HEK293 (cell line): ENCODE measurements around the gene UBAP1L.

Experiments
- CTCF ChIP-seq: fragments of 450-650 bp; formaldehyde crosslinking; IDR thresholded peaks from 2 replicates; pipeline ENCODE4 v1.5.1; 2016; ENCODE audit warnings: missing biosample characterization, missing genetic modification characterization
- HOXA7 ChIP-seq: sonication (generic); formaldehyde crosslinking; IDR thresholded peaks from 2 replicates; pipeline ENCODE4 v1.8.1; 2022; ENCODE audit warnings: missing genetic modification reagents, borderline replicate concordance
- KLF10 ChIP-seq: fragments of 450-650 bp; IDR thresholded peaks from 2 replicates; pipeline ENCODE4 v1.5.1; 2018; ENCODE audit warnings: missing biosample characterization, mild to moderate bottlenecking, missing genetic modification characterization
- SCRT1 ChIP-seq: fragments of 450-650 bp; formaldehyde crosslinking; IDR thresholded peaks from 2 replicates; pipeline ENCODE4 v1.5.1; 2016; ENCODE audit warnings: missing biosample characterization, missing genetic modification characterization, borderline replicate concordance
- ZBTB10 ChIP-seq: fragments of 450-650 bp; formaldehyde crosslinking; IDR thresholded peaks from 2 replicates; pipeline ENCODE4 v1.5.1; 2016; ENCODE audit warnings: missing biosample characterization, missing genetic modification characterization
- ZNF140 ChIP-seq: fragments of 450-650 bp; formaldehyde crosslinking; IDR thresholded peaks from 2 replicates; pipeline ENCODE4 v1.5.1; 2016; ENCODE audit warnings: missing biosample characterization, missing genetic modification characterization
- ZNF2 ChIP-seq: fragments of 450-650 bp; formaldehyde crosslinking; IDR thresholded peaks from 2 replicates; pipeline ENCODE4 v1.5.1; 2016; ENCODE audit warnings: missing biosample characterization, missing genetic modification characterization
- ZNF558 ChIP-seq: fragments of 450-650 bp; formaldehyde crosslinking; IDR thresholded peaks from 2 replicates; pipeline ENCODE4 v1.5.1; 2016; ENCODE audit warnings: missing biosample characterization, missing genetic modification characterization
- ZNF777 ChIP-seq: fragments of 450-650 bp; formaldehyde crosslinking; IDR thresholded peaks from 2 replicates; pipeline ENCODE4 v1.5.1; 2017; ENCODE audit warnings: missing biosample characterization, missing genetic modification characterization, borderline replicate concordance

GRCh38 chr15:65115086-65115485 lies at the start of gene UBAP1L:
- TF ChIP-seq ZNF2 (no peak), HOXA7 (no peak), ZNF558 (tag by site-specific recombination) (no peak), CTCF (tag by site-specific recombination) (no peak), ZNF777 (tag by site-specific recombination) (no peak), ZNF140 (tag by site-specific recombination) (no peak), KLF10 (no peak), ZBTB10 (no peak), SCRT1 (no peak)
